Left lung (tissue), 10 donors: ENCODE data around the gene CA4. TPM values are rescaled to one million over a fixed set of nuclear protein-coding genes. Genes with fewer than 3 reads are reported as not detected.

Experiments used
- ATAC-seq: fragments of 200-7000 bp; cut with Tn5 transposase; one replicate; pipeline ENCODE4 v1.9.1; 2020; ENCODE audit warnings: moderate library complexity
- DNase-seq, 4 donors: peaks; one replicate each; pipeline ENCODE4 v3.0.0-alpha.2; 2013 to 2020
- H3K27ac ChIP-seq, 2 donors: fragments of 200-600 bp; sonication (generic) in 1 of 2; one replicate each; pipeline versions ENCODE4 v1.5.0 to v1.8.0; 2020 to 2021
- H3K27me3 ChIP-seq, 2 donors: fragments of 200-600 bp; sonication (generic) in 1 of 2; one replicate each; pipeline versions ENCODE4 v1.5.0 to v1.8.0; 2020 to 2021
- H3K36me3 ChIP-seq, 2 donors: fragments of 200-600 bp; sonication (generic) in 1 of 2; one replicate each; pipeline versions ENCODE4 v1.5.0 to v1.8.0; 2020 to 2021
- H3K4me1 ChIP-seq, 2 donors: fragments of 200-600 bp; one replicate each; pipeline ENCODE4 v1.8.0; 2021
- H3K4me3 ChIP-seq, 2 donors: fragments of 200-600 bp; sonication (generic) in 1 of 2; one replicate each; pipeline versions ENCODE4 v1.5.0 to v1.8.0; 2020 to 2021; ENCODE audit warnings: mild to moderate bottlenecking in 1 of 2
- H3K9me3 ChIP-seq, 2 donors: fragments of 200-600 bp; sonication (generic) in 1 of 2; one replicate each; pipeline versions ENCODE4 v1.5.0 to v1.8.0; 2020 to 2021
- CTCF ChIP-seq, 2 donors: fragments of 200-600 bp; sonication (generic) in 1 of 2; IDR thresholded peaks; one replicate each; pipeline versions ENCODE4 v1.5.0 to v1.8.0; 2021; ENCODE audit warnings: antibody characterized with exemption in 2 of 2
- intact Hi-C, 2 donors: fragments of 100-400 bp; cut with DNase I; formaldehyde crosslinking; loops; one replicate each; pipeline versions ENCODE4 v1.11.2 to v1.14.2; 2022
- polyA plus RNA-seq, 6 donors: library from polyadenylated mRNA; unstranded; fragments of 120-200 nt; gene quantifications; one replicate each; pipeline ENCODE4 v1.2.1, GENCODE V29; 2013; ENCODE audit not compliant: insufficient read length in 6 of 6
- total RNA-seq, 2 donors: library from RNA; stranded (reverse); fragmentation: NEBNext Ultra II Directional; extraction: Animal tissue kit (Norgen Biotek cat#: 25700); gene quantifications; one replicate each; pipeline ENCODE4 v1.2.1, GENCODE V29; 2021
- donor health status: DM: no; HTN: yes; CAD: no.
- donor health status: DM: no; HTN: no; CAD: no.

The CA4 gene
- total and polyA plus RNA-seq, 8 donors, result 10.6 to 68.3 (median 54.0) TPM

- H3K27ac ChIP-seq, result peak overlapping the region in 1 of 2 donors; percentile 60
- H3K4me3 ChIP-seq, result no peak overlapping the region
- H3K4me1 ChIP-seq, result peaks cover 9 to 50% of the 10 kb centered on the region in 2 donors
- no peaks in the 10 kb centered on the region for H3K9me3 ChIP-seq
- H3K27me3 ChIP-seq, result peaks cover 20 to 50% of the 10 kb centered on the region in 2 donors
- intact Hi-C loops, result no loop called here
- DNase-seq (no peak), ATAC-seq (peak; percentile 59)
- TF ChIP-seq CTCF (IDR thresholded peaks at IDR 0.05), result no peak
- peaks cover 0 to 18% of the 10 kb centered on the region in 2 donors for H3K36me3 ChIP-seq
Observed at GRCh38 chr17:60154616-60155426, 5.0 kb downstream of the CA4 start.

GRCh38 chr17:60155427-60155814, 5.6 kb downstream of the CA4 start:
- Histone ChIP-seq H3K9me3 (no peaks in the 10 kb centered on the region), H3K27me3 (peaks cover 14 to 44% of the 10 kb centered on the region in 2 donors), H3K36me3 (peaks cover 0 to 18% of the 10 kb centered on the region in 2 donors), H3K4me1 (peaks cover 5 to 44% of the 10 kb centered on the region in 2 donors), H3K27ac (peak overlapping the region in 1 of 2 donors; percentile 60), H3K4me3 (no peak overlapping the region)
- DNase-seq (no peak), ATAC-seq (no peak)
- intact Hi-C loops, result no loop called here
- TF ChIP-seq CTCF (IDR thresholded peaks at IDR 0.05), result no peak

GRCh38 chr17:60155815-60156214, 6.0 kb downstream of the CA4 start:
- Histone ChIP-seq H3K9me3 (no peaks in the 10 kb centered on the region), H3K4me1 (peaks cover 4 to 40% of the 10 kb centered on the region in 2 donors), H3K36me3 (peaks cover 0 to 18% of the 10 kb centered on the region in 2 donors), H3K27me3 (peaks cover 10 to 40% of the 10 kb centered on the region in 2 donors), H3K27ac (no peak overlapping the region), H3K4me3 (no peak overlapping the region)
- ATAC-seq (no peak), DNase-seq (no peak)
- TF ChIP-seq CTCF (IDR thresholded peaks at IDR 0.05), result no peak
- intact Hi-C loops, result no loop called here

- peak overlapping the region in 1 of 2 donors; percentile 28 for H3K27ac ChIP-seq
- H3K4me1 ChIP-seq, result peaks cover 3 to 40% of the 10 kb centered on the region in 2 donors
- ATAC-seq, result no peak
- H3K27me3 ChIP-seq, result peaks cover 1 to 36% of the 10 kb centered on the region in 2 donors
- H3K4me3 ChIP-seq, result no peak overlapping the region
- no peak for DNase-seq
- H3K36me3 ChIP-seq, result peaks cover 0 to 18% of the 10 kb centered on the region in 2 donors
- TF ChIP-seq CTCF (IDR thresholded peaks at IDR 0.05), result no peak
- no peaks in the 10 kb centered on the region for H3K9me3 ChIP-seq
- intact Hi-C loops, result no loop called here
Observed at GRCh38 chr17:60156746-60157145, 7.0 kb downstream of the CA4 start.

- H3K36me3 ChIP-seq, result peaks cover 0 to 18% of the 10 kb centered on the region in 2 donors
- ATAC-seq (no peak), DNase-seq (no peak)
- no peaks in the 10 kb centered on the region for H3K9me3 ChIP-seq
- H3K4me3 ChIP-seq, result no peak overlapping the region
- TF ChIP-seq CTCF (IDR thresholded peaks at IDR 0.05), result no peak
- peaks cover 0 to 28% of the 10 kb centered on the region in 2 donors for H3K27me3 ChIP-seq
- intact Hi-C loops, result no loop called here
- H3K4me1 ChIP-seq, result peaks cover 3 to 38% of the 10 kb centered on the region in 2 donors
- no peak overlapping the region for H3K27ac ChIP-seq
Observed at GRCh38 chr17:60157487-60158040, 7.8 kb downstream of the CA4 start.
